Adipocyte (in vitro differentiated cells): ENCODE results near the gene KCNQ1.

Experiments
- DNase-seq: peaks from one replicate; pipeline ENCODE4 v3.0.0-alpha.2; 2015; ENCODE audit warnings: low read depth
- H3K27me3 ChIP-seq: replicated peaks from 2 replicates; pipeline ENCODE4 v1.7.0; 2013; ENCODE audit warnings: mild to moderate bottlenecking, low read length, moderate library complexity; ENCODE audit not compliant: control insufficient read depth, insufficient read depth
- H3K36me3 ChIP-seq: 2 replicates; pipeline ENCODE4 v1.7.0; 2013; ENCODE audit warnings: low read length, mild to moderate bottlenecking, moderate library complexity; ENCODE audit not compliant: control insufficient read depth, insufficient read depth, severe bottlenecking
- H3K4me1 ChIP-seq: 2 replicates; pipeline ENCODE4 v1.7.0; 2013; ENCODE audit warnings: mild to moderate bottlenecking, low read length, moderate library complexity; ENCODE audit not compliant: control insufficient read depth, insufficient read depth
- H3K4me3 ChIP-seq: 2 replicates; pipeline ENCODE4 v1.7.0; 2013; ENCODE audit warnings: mild to moderate bottlenecking, low read length, moderate library complexity
- H3K9ac ChIP-seq: 2 replicates; pipeline ENCODE4 v1.7.0; 2013; ENCODE audit warnings: mild to moderate bottlenecking, low read length, moderate library complexity
- H3K9me3 ChIP-seq: 2 replicates; pipeline ENCODE4 v1.7.0; 2013; ENCODE audit warnings: mild to moderate bottlenecking, low read length, moderate library complexity; ENCODE audit not compliant: control insufficient read depth

Gene KCNQ1

DNA sequence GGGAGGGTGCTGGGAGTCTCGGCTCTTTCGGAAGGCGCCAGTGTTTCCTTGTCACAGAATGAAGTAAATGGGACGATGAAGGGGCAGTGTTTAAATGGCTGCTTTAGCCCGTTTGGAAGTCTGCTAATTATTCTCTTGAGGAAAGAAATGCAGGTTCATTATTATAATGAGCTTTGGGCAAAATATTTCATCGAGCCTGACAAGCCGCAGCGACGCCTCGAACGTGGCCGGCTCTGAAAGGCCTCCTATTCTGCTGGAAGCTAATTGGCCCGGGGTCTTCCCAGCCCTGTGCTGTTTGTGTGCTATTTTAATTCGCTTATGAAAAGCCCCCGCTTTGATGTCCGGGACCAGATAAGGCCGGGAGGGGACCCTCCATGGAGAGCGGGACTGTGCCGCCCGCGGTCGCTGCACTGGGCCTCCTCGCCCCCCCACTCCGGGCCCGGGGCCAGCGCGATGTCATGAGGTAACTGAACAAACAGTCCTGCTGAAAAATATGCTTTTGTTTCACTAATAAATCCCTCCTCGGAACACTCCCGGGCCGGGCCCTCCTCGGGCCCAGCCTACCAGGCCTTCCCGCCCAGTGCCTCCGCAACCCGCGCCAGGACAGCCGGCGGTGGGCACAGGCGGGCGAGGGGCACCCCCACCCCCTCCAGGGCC, 362.3 kb downstream of the KCNQ1 start:
- H3K36me3 ChIP-seq, result no peaks in the 10 kb centered on the region
- DNase-seq, result peak; percentile 55
- H3K4me1 ChIP-seq, result peaks cover 22% of the 10 kb centered on the region
- H3K9ac ChIP-seq, result peak overlapping the region; percentile 42
- H3K9me3 ChIP-seq, result peaks cover 11% of the 10 kb centered on the region
- H3K4me3 ChIP-seq, result no peak overlapping the region
- peaks cover 28% of the 10 kb centered on the region for H3K27me3 ChIP-seq

DNA sequence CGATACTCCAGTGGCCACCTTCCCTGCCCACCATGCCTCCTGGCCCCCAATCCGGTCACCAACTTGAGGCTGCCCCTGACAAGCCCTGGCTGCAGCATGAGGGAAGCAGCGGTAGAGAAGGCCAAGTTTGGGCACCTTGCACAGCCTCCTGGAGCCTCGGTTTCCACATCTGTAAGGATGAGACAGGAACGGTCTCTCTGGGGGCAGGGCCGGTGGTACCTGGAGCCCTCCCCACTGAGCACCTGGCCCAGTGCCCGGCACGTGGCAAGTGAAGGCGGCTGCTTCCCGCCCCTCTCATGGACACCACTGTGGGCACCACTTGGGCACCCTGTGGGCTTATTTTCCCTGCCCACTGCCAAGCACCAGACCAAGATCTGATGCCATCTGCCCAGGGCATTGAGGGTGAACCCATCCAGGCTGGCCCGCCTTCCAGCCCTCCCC, 363.0 kb downstream of the KCNQ1 start:
- peaks cover 11% of the 10 kb centered on the region for H3K9me3 ChIP-seq
- no peaks in the 10 kb centered on the region for H3K36me3 ChIP-seq
- DNase-seq, result no peak
- peak overlapping the region; percentile 37 for H3K9ac ChIP-seq
- no peak overlapping the region for H3K4me3 ChIP-seq
- H3K27me3 ChIP-seq, result peaks cover 21% of the 10 kb centered on the region
- H3K4me1 ChIP-seq, result peaks cover 27% of the 10 kb centered on the region

DNA sequence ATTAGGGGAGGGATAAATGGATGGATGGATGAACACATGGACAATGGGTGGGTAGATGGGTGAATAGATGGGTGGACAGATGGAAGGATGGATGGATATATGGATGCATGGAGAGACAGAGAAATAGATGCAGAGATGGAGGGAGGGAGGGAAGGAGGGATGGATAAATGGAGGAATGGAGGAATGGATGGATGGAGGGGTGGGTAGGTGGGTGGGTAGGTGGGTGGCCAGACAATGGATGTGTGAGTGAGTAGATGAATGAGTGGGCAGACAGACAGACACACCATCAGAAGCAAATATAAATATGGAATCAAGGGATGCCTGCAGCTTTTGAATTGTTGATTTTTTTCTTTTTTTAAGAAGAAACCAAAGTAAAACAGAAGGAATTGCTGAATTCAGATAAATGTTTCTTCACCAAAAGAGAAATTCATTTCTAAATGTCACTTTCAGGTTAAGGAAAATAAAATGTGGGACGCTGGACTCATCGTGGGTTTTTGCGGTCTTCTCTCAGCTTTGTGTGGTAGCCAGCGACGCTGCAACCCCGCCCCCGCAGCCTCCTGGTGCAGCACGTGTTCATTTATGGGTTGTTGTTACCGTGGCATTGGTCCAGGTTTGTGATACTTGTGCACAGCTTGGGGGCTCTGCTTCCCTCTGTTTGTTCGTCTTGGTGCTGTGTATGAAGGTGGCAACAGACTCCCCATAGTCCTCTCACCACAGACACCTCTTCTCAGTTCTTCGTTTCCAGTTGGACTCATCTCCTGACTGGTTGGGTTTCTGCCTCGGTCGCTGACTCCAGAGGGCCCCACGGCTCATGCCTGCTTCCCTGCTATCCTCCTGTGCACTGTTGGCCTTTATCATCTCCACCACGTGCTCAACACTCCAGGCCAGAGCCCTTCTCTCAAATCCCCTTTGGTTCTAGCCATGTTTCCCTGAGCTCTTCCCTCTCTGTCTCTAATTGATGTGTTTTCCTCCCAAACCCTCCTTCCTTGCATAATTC, 364.3 kb downstream of the KCNQ1 start:
- no peaks in the 10 kb centered on the region for H3K36me3 ChIP-seq
- no peak overlapping the region for H3K4me3 ChIP-seq
- H3K9ac ChIP-seq, result no peak overlapping the region
- H3K9me3 ChIP-seq, result peaks cover 11% of the 10 kb centered on the region
- DNase-seq, result no peak
- H3K27me3 ChIP-seq, result peaks cover 23% of the 10 kb centered on the region
- H3K4me1 ChIP-seq, result peaks cover 30% of the 10 kb centered on the region

GRCh38 chr11:2809854-2810253, 365.0 kb downstream of the KCNQ1 start:
- H3K27me3 ChIP-seq, result peaks cover 19% of the 10 kb centered on the region
- H3K4me1 ChIP-seq, result peaks cover 30% of the 10 kb centered on the region
- peaks cover 11% of the 10 kb centered on the region for H3K9me3 ChIP-seq
- H3K4me3 ChIP-seq, result no peak overlapping the region
- DNase-seq, result no peak
- H3K9ac ChIP-seq, result no peak overlapping the region
- no peaks in the 10 kb centered on the region for H3K36me3 ChIP-seq

- H3K9ac ChIP-seq, result no peak overlapping the region
- peaks cover 14% of the 10 kb centered on the region for H3K27me3 ChIP-seq
- peaks cover 27% of the 10 kb centered on the region for H3K4me1 ChIP-seq
- no peak for DNase-seq
- peaks cover 11% of the 10 kb centered on the region for H3K9me3 ChIP-seq
- H3K36me3 ChIP-seq, result no peaks in the 10 kb centered on the region
- H3K4me3 ChIP-seq, result no peak overlapping the region
Measured at GRCh38 chr11:2810411-2811205, 365.8 kb downstream of the KCNQ1 start.

- peaks cover 22% of the 10 kb centered on the region for H3K4me1 ChIP-seq
- H3K27me3 ChIP-seq, result peaks cover 14% of the 10 kb centered on the region
- peaks cover 18% of the 10 kb centered on the region for H3K9me3 ChIP-seq
- H3K36me3 ChIP-seq, result no peaks in the 10 kb centered on the region
- H3K4me3 ChIP-seq, result peak overlapping the region; percentile 68
- DNase-seq, result no peak
- peak overlapping the region; percentile 79 for H3K9ac ChIP-seq
Measured at GRCh38 chr11:2811206-2812091, 366.6 kb downstream of the KCNQ1 start.

DNA sequence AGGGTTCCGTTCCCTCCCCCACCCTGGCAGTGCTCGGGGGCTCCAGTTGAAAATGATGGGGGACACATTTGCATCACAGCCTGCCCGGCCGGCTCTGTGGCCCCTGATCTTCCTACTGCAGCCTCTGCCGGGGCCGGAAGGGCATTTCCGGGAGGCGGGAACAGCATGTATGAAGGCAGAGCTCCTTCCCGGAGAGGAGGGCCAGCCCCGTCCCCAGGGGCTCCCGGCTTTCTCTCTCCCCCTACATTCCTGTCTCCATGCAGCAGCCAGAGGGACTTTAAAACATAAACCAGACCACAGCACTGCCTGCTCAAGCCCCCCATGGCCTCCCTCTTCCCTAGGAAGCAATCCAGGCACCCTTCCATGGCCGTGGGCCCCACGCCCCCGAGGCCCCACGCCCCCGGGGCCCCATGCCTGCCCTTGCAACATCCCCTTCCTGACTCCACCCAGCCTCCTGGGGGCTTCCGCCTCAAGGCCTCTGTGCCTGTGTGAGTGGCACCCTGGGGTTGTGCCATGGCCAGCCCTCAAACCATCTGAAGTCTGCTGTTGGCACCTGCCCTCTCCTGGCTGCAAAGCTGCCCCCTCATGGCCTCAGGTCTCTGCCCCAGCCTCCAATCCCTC, 367.7 kb downstream of the KCNQ1 start:
- DNase-seq, result peak; percentile 61
- Histone ChIP-seq H3K4me1 (peaks cover 30% of the 10 kb centered on the region), H3K36me3 (no peaks in the 10 kb centered on the region), H3K27me3 (peaks cover 14% of the 10 kb centered on the region), H3K4me3 (peak overlapping the region; percentile 68), H3K9me3 (peaks cover 18% of the 10 kb centered on the region), H3K9ac (peak overlapping the region; percentile 79)

DNA sequence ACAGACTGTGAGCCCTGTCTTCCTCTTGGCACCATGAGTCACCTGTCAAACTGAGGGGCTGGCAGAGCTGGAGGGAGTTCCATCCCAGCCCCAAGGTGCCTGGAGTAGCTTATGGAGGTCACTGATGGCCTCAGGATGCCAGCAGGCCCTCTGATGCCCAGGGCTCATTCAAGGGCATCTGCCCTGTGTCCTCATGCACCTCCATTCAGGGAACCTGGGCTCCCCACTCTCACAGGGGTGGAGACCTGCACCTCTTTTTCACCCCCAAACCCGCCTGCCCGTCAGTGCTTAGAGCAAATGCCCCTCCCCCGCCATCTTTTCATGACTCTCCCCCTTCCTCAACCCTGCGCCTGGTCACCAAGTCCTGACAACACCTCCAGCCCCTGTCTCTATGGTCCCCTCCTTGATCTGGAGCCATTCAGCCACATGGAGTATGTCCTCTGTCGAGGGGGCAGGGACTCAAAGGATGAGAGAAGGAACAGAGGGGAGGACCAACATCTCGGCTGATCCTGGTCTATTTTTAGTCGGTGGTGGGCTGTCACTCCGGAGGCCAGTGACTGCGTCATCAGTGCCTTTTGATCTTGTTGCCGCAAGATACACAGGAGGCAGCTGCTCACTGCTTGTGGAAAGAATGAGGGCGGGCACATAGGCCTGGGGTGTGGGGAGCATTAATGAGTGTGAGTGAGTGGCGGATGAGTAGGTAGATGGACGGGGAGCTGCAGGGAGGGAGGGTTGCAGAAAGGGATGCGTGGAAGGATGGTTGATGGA, 368.5 kb downstream of the KCNQ1 start:
- H3K9me3 ChIP-seq, result peaks cover 18% of the 10 kb centered on the region
- no peak overlapping the region for H3K4me3 ChIP-seq
- H3K9ac ChIP-seq, result no peak overlapping the region
- peak; percentile 29 for DNase-seq
- peaks cover 29% of the 10 kb centered on the region for H3K4me1 ChIP-seq
- peaks cover 7% of the 10 kb centered on the region for H3K27me3 ChIP-seq
- H3K36me3 ChIP-seq, result no peaks in the 10 kb centered on the region

DNA sequence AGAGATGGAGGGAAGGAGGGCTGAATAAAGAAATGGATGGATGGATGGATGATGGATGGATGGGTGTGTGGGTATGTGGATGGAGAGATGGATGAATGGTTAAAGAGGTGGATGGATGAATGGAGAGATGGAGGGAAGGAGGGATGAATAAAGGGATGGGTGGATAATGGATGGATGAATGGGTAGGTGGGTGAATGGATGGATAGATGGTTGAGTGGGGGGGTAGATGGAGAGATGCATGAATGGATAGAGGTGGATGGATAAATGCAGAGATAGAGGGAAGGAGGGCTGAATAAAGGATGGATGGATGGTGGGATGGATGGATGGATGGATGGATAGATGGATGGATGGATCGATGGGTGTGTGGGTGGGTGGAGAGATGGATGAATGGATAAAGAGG, 369.2 kb downstream of the KCNQ1 start:
- H3K27me3 ChIP-seq, result peaks cover 3% of the 10 kb centered on the region
- peaks cover 29% of the 10 kb centered on the region for H3K4me1 ChIP-seq
- no peak overlapping the region for H3K9ac ChIP-seq
- no peak for DNase-seq
- no peak overlapping the region for H3K4me3 ChIP-seq
- H3K36me3 ChIP-seq, result no peaks in the 10 kb centered on the region
- peaks cover 21% of the 10 kb centered on the region for H3K9me3 ChIP-seq
